OCI-LY1 (cell line): ENCODE measurements around the gene RNF38.

ENCODE experiments used
- H2AFZ ChIP-seq: fragments of 200-600 bp; sonication (generic), shearing (Covaris generic); 2 replicates; pipeline ENCODE4 v1.6.0; 2014; ENCODE audit warnings: antibody characterized with exemption, mild to moderate bottlenecking, low read length
- H3F3A ChIP-seq: fragments of 200-600 bp; sonication (generic), shearing (Covaris generic); 2 replicates; pipeline ENCODE4 v1.6.0; 2014; ENCODE audit warnings: mild to moderate bottlenecking, antibody characterized with exemption, low read length, moderate library complexity; ENCODE audit not compliant: insufficient read depth
- H3K27ac ChIP-seq: fragments of 200-600 bp; sonication (generic); 2 replicates; pipeline ENCODE4 v1.5.1; 2014; ENCODE audit warnings: low read length, mixed run types, mild to moderate bottlenecking, low read depth; ENCODE audit not compliant: poor library complexity, severe bottlenecking
- H3K27me3 ChIP-seq: fragments of 200-600 bp; sonication (generic); 2 replicates; pipeline ENCODE4 v1.6.0; 2014; ENCODE audit warnings: antibody characterized with exemption, mild to moderate bottlenecking, low read length, moderate library complexity; ENCODE audit not compliant: insufficient read depth
- H3K36me3 ChIP-seq: fragments of 200-600 bp; sonication (generic); 2 replicates; pipeline ENCODE4 v1.6.1; 2014; ENCODE audit warnings: mild to moderate bottlenecking, antibody characterized with exemption, low read length, moderate library complexity, mixed read lengths; ENCODE audit not compliant: insufficient read depth
- H3K4me1 ChIP-seq: fragments of 200-600 bp; sonication (generic); 2 replicates; pipeline ENCODE4 v1.5.1; 2014; ENCODE audit warnings: mild to moderate bottlenecking, low read length, moderate library complexity; ENCODE audit not compliant: insufficient read depth, severe bottlenecking
- H3K4me2 ChIP-seq: fragments of 200-600 bp; sonication (generic), shearing (Covaris generic); 2 replicates; pipeline ENCODE4 v1.6.1; 2014; ENCODE audit warnings: low read length
- H3K4me3 ChIP-seq: fragments of 200-600 bp; sonication (generic); 2 replicates; pipeline ENCODE4 v1.5.1; 2014; ENCODE audit warnings: low read length, low read depth, mild to moderate bottlenecking, mixed read lengths; ENCODE audit not compliant: poor library complexity, severe bottlenecking
- H3K79me2 ChIP-seq: fragments of 200-600 bp; shearing (Covaris generic); 2 replicates; pipeline ENCODE4 v1.6.1; 2016; ENCODE audit warnings: mixed run types, low read length, mixed read lengths; ENCODE audit not compliant: insufficient read depth
- H3K9ac ChIP-seq: fragments of 200-600 bp; sonication (generic), shearing (Covaris generic); 2 replicates; pipeline ENCODE4 v1.6.1; 2014; ENCODE audit warnings: mild to moderate bottlenecking, low read length, mixed read lengths
- H3K9me2 ChIP-seq: fragments of 200-600 bp; sonication (generic), shearing (Covaris generic); 2 replicates; pipeline ENCODE4 v1.6.1; 2014; ENCODE audit warnings: low read depth, mild to moderate bottlenecking, low read length, mixed read lengths
- H3K9me3 ChIP-seq: fragments of 200-600 bp; shearing (Covaris generic); 2 replicates; pipeline ENCODE4 v1.6.1; 2014; ENCODE audit warnings: low read length, mixed read lengths
- H4K20me1 ChIP-seq: fragments of 200-600 bp; sonication (generic), shearing (Covaris generic); 2 replicates; pipeline ENCODE4 v1.6.0; 2016; ENCODE audit warnings: mild to moderate bottlenecking, low read length; ENCODE audit not compliant: insufficient read depth
- EZH2 ChIP-seq: fragments of 200-600 bp; sonication (generic), shearing (Covaris generic); IDR thresholded peaks from 2 replicates; pipeline ENCODE4 v1.8.0; 2017; ENCODE audit warnings: borderline replicate concordance, mixed run types, mild to moderate bottlenecking, antibody characterized with exemption, low read length, moderate library complexity, mixed read lengths
- TF ChIP-seq, protein P1 (sequence below): fragments of 200-600 bp; sonication (generic), shearing (Covaris generic); IDR thresholded peaks from 2 replicates; pipeline ENCODE4 v1.5.1; 2017; ENCODE audit warnings: mild to moderate bottlenecking, antibody characterized with exemption, low read length, moderate library complexity, mixed read lengths

The RNF38 gene

DNA sequence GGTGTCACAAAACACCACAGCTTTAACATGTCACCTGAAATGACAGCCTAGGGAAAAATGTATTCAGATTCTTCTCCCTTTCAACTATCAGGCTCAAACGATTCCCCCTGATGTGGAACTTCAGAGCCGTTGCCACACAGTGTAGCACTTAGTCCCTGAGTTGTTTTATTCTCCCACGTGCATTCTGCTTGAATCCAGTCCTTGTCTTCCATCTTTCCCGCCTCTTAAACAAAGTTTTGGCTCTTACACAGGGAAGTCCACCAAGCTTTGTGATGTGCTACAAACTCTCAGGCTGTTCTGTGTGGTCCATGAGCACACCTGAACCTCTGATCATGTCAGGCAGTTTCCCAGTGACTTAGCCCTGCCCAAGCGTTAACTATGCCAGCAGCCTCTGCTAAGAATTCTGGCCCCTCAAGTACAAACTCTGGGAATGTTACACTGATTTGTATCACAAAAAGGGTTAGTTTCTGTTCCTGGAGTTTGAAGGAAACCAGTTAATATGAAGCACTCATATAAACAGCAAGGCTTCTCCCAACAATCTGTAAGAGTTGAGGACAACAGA is 45.8 kb upstream of the RNF38 start:
- peaks cover 37% of the 10 kb centered on the region for H3K79me2 ChIP-seq

DNA sequence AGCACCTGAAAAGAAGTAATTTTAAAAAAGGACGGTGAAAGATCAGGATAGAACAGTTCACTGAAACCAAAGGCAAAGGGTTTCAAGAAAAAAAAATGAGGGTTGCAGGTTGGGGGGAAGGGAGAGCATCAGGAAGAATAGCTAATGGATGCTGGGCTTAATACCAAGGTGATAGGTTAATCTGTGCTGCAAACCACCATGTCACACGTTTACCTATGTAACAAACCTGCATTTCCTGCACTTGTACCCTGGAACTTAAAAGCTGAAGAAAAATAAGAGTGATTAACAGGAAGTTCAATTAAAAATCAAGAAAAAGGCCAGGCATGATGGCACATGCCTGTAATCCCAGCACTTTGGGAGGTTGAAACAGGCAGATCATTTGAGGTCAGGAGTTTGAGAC is 44.1 kb upstream of the RNF38 start:
- Histone ChIP-seq H3K27me3 (no peaks in the 10 kb centered on the region), H3K4me1 (no peaks in the 10 kb centered on the region), H4K20me1 (no peaks in the 10 kb centered on the region), H3K27ac (no peak overlapping the region), H3K9ac (no peak overlapping the region), H3F3A (no peaks in the 10 kb centered on the region), H3K36me3 (no peaks in the 10 kb centered on the region), H3K4me2 (no peak overlapping the region), H2AFZ (no peak overlapping the region), H3K9me3 (no peaks in the 10 kb centered on the region), H3K79me2 (peaks cover 32% of the 10 kb centered on the region), H3K9me2 (no peaks in the 10 kb centered on the region), H3K4me3 (no peak overlapping the region)
- TF ChIP-seq, protein P1, sequence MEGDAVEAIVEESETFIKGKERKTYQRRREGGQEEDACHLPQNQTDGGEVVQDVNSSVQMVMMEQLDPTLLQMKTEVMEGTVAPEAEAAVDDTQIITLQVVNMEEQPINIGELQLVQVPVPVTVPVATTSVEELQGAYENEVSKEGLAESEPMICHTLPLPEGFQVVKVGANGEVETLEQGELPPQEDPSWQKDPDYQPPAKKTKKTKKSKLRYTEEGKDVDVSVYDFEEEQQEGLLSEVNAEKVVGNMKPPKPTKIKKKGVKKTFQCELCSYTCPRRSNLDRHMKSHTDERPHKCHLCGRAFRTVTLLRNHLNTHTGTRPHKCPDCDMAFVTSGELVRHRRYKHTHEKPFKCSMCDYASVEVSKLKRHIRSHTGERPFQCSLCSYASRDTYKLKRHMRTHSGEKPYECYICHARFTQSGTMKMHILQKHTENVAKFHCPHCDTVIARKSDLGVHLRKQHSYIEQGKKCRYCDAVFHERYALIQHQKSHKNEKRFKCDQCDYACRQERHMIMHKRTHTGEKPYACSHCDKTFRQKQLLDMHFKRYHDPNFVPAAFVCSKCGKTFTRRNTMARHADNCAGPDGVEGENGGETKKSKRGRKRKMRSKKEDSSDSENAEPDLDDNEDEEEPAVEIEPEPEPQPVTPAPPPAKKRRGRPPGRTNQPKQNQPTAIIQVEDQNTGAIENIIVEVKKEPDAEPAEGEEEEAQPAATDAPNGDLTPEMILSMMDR, result no peak
- TF ChIP-seq EZH2, result no peak

More for the DNA sequence above, 45.8 kb upstream of the RNF38 start:
- H2AFZ ChIP-seq, result no peak overlapping the region
- H3K4me2 ChIP-seq, result no peak overlapping the region
- no peaks in the 10 kb centered on the region for H3K36me3 ChIP-seq
- no peaks in the 10 kb centered on the region for H4K20me1 ChIP-seq
- no peak overlapping the region for H3K27ac ChIP-seq
- H3K27me3 ChIP-seq, result no peaks in the 10 kb centered on the region
- no peak overlapping the region for H3K4me3 ChIP-seq
- no peak overlapping the region for H3K9ac ChIP-seq
- H3F3A ChIP-seq, result no peaks in the 10 kb centered on the region
- no peaks in the 10 kb centered on the region for H3K4me1 ChIP-seq
- H3K9me3 ChIP-seq, result no peaks in the 10 kb centered on the region
- no peak for TF ChIP-seq EZH2
- TF ChIP-seq, protein P1, result no peak
- no peaks in the 10 kb centered on the region for H3K9me2 ChIP-seq

DNA sequence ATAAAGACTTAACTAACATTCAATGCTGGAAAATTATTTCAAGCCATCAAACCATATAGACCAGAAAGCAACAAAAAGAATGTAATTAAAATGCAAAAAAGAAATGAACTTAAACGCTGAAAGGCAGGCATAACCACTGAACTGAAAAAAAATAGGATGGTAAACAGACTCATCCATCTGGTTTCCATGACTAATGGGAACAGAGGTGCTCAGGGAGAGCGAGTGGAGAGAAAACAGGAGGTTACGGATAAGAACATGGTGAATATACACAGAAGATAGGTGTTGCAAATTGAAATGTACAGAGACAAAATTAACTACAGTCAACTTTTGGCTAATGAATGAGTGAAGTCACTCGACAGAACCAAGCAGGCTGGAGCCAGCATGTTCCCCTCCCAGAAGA is 43.5 kb upstream of the RNF38 start:
- no peak overlapping the region for H3K9ac ChIP-seq
- H3K36me3 ChIP-seq, result no peaks in the 10 kb centered on the region
- H3K79me2 ChIP-seq, result peaks cover 32% of the 10 kb centered on the region
- no peak for TF ChIP-seq EZH2
- TF ChIP-seq, protein P1, result no peak
- H4K20me1 ChIP-seq, result no peaks in the 10 kb centered on the region
- no peaks in the 10 kb centered on the region for H3K9me3 ChIP-seq
- H3K27ac ChIP-seq, result no peak overlapping the region
- no peaks in the 10 kb centered on the region for H3K9me2 ChIP-seq
- H3K4me3 ChIP-seq, result no peak overlapping the region
- no peak overlapping the region for H3K4me2 ChIP-seq
- no peak overlapping the region for H2AFZ ChIP-seq
- no peaks in the 10 kb centered on the region for H3K27me3 ChIP-seq
- H3F3A ChIP-seq, result no peaks in the 10 kb centered on the region
- no peaks in the 10 kb centered on the region for H3K4me1 ChIP-seq
